Islet of Langerhans (tissue), 1 donor: ENCODE data around the gene CDKAL1.
"Not testable (repeated sequence)": the region's sequence is repeated elsewhere in the genome, so short reads cannot be mapped to it uniquely, and the experiment has no call there.

Experiments used
- FAIRE-seq: peaks from one replicate; lab custom pipeline; 2011; peaks lifted over from hg19 to GRCh38; lab: Jason Lieb, UNC

CDKAL1 gene

DNA sequence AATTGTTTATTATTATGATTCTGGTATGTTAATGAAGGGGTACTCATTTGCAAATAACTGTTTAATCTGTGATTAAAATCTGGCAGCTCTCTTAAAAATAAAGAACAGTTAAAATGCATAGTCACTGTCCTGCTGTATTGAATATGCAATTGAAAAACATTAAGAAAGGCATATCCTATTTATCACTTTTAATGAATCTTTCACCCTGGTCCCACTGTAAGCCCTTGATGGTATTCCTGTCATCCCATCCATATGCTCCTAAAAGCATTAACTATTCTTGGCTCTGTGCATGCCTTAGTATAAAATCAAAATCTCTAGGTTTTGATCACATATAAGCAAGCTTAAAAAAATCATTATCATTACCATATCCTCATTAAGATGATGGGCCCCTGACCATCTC is 648.3 kb downstream of the CDKAL1 start:
- FAIRE-seq = no peak

DNA sequence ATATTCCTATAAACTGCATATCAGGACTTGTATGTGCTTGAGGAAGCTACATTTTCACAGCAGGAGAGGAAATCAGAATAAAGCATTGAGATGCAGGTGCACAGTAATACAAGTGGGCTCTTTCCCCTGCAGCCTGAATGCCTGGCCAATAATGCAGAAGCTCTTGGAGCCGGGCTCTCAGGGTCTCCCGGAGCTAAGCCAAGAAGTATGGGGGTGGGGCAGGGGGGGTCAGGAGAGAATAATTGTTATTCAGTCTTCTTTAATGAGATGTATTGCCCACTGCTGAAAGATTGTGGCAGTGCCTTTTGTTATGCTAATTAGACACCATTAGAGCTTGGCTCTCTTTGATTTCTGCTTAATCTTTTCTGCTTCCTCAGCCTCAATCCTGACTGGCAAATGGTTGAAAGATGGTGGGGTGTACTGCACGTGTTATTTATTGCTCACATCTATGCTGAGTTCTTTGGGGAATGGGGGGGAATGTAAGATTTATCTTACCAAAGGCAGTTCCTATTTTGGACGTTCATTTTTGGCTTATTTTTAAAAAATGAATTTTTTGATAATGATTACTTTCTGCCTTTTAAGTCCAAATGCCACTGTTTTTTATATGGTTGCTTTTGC is 651.7 kb downstream of the CDKAL1 start:
- no peak for FAIRE-seq

DNA sequence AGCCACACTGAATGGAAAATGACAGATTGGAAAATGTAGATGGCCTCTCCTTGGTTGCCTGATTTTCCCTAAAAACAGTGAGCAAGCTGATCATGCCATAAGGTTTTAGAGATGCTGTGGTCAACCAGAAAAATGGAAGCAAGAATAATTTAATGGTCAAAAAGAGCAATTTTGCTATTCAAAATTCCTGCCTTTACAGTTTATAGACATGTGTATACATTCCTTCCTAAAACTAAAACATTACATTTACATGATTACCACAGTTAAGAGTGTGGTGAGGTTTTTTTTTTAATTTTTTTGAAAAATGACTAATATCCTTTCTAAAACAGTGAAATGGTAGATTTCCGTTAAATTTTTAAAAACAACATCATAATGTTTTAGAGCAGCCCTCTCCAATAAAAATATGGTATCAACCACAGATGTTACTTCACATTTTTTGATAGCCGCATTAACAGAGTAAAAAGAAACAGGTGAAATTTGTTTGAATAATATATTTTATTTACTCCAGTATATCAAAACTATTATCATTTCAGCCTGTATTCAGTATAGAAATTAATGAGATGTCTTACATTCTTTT is 652.3 kb downstream of the CDKAL1 start:
- no peak for FAIRE-seq

DNA sequence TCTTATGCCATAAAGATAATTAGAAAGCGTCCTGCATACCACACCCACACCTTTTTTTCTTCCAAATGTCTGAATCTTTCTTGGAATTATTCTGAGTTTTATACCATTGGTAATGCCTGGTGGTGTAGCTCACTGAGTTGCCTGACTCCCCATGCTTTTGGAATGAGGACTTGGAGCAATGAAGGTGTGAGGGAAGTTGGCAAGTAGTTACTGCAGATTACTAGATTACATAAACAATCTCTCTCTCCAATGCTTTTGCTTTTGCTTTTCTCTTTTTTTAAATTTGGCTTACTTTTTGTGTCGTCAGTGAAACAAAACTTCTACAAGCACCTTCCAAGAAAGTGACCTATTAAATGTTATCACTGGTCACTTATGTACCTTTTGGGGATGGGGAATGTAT is 653.2 kb downstream of the CDKAL1 start:
- no peak for FAIRE-seq

DNA sequence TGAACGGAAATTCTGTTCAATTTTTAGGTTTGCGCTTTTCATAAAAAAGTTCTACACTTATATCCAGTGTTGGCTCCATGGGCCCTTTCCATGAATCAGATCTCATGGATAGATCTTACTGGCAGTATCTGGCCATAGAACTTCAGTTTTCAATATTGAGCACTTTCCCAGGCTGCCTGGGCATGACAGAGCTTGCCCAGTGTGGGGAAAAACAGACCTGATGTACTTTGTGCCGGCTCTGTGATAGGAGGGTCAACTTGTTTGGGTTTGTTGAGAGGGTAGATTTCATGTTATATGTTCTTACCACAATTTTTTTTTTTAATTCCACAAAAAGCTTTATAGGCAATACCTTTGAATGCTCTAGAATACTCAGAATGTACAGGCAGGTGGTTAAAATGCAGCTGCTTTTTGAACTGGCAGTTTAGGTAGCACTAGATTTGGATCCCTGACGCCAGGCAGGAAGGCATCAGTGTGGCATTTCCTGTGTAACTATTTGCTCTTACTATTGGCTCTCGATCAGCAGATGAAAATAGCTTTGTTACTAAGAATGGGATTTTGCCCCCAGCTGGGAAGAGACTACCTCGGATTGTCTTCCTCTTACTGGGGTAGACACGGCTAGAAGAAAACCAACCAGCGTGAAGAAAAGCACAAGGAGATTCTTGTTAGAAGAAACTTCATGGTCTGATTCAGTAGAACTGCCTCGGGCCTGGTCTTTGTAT is 654.4 kb downstream of the CDKAL1 start:
- no peak for FAIRE-seq

DNA sequence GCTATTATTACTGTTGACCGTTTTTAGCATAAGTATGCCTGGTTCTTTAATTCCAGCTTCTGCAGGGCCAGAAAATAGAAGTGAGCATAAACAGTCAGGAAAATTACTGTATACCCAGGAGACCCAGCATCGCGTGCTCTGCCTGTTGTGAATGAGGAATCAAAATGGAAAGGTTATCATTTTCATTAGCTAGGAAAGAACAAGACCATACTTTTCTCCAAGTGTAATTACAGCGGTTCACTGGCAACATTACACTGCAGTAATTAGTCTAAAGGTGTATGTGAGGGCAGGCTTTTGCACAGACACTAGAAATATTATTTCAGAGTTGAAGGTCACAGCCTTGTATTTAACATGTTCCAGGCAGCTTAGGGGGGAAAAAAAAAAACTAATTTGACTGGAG is 655.5 kb downstream of the CDKAL1 start:
- no peak for FAIRE-seq

DNA sequence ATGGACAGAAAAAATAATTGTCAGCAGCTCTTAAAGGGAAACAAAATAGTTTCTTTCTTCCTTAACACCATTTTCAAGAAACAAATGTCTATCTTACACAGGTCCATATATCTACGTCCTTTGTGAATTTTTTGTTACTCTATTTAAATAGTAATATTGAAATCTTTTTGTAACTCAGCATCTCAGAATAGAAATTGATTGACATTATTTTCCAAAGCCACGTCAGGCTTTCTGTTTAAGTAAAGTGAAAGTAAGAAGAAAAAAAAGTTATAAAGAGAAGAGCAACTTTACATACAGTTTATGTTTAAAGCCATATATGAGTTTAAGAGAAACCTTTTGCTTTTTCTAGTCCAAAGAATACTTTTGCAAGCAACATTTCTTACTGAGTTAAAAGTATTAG is 656.4 kb downstream of the CDKAL1 start:
- FAIRE-seq = no peak

DNA sequence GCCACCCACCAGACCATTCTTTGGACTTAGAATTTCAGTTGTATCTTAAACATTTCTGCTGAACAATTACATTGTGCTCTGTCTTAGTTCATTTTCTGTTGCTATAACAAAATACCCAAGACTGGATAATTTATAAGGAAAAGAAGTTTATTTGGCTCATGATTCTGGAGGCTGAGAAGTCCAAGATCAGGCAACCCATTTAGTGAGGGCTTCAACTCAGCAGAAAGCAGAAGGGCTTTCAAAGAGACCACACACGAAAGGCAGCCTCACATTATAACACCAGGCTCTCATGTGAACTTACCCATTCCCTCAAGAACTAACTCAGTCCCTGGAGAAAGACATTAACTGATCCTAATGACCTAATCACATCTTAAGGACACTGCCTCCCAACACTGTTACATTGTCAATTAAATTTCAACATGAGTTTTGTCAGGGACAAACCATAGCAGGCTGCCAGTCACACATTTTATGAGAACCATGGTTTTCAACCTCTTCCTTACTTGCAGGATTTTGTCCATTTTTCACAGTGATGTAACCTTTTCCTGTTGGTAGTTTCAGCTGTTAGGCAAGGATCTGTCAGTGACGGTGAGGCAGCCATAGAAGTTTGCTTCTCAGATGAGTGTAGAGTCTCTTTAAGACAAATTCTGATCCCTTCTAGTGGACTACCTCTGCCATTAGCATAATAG is 659.7 kb downstream of the CDKAL1 start:
- FAIRE-seq = no peak

DNA sequence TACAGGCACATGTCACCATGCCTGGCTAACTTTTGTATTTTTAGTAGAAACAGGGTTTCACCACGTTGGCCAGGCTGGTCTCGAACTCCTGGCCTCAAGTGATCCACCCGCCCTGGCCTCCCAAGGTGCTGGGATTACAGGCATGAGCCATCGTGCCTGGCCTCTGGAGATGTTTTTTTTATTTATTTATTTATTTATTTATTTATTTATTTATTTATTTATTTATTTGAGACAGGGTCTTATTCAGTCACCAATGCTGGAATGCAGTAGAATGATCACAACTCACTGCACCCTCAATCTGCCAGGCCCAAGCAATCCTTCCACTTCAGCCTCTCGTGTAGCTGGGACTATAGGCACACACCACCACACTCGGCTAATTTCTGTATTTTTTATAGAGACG is 661.0 kb downstream of the CDKAL1 start:
- not testable (repeated sequence) for FAIRE-seq

DNA sequence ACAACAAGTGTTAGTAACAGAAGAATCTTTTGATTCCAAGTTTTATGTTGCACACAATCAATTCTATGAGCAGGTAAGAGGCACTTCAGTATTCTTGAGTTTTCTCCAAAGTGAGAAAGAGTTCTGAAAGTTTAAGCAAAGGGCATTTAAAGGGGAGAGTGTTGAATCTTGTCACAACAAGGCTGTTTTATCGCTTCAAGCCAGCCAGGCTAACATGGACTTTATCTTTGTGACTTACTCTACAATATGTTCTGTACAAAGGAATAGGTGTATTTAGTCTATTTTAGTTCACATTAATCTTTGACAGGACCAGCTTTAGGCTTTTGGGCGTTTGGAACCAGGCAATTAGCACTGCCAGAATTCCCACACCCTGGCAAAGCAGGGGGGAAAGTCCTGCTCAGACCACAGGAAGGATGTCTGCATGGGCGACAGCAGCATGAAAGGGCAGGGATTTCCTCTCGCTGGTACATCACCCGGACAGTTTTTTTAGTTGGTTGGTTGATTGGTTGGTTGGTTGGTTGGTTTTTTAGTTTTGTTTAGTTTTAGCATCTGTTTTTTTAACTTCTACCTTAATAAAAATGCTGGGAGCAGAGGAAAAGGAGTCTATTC is 663.9 kb downstream of the CDKAL1 start:
- no peak for FAIRE-seq

DNA sequence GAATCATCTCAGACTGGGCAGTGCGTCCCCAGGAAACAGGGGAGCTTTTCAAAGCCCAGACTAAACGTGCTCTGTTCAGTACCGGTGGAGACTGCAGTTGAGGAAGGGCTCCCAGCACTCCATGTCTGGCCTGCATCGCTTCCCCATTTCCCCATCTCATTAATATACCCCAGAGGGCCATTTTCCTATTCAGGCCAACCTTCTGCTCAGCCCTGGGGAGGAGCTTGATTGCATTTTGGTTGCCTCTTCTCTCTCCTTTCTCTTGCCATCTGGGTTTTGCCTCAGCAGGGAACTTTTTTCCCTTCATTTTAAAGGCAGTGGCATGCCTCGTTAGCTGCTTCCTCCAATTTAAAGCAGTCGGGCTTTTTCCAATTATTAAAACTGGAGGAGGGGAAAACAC is 665.0 kb downstream of the CDKAL1 start:
- no peak for FAIRE-seq

DNA sequence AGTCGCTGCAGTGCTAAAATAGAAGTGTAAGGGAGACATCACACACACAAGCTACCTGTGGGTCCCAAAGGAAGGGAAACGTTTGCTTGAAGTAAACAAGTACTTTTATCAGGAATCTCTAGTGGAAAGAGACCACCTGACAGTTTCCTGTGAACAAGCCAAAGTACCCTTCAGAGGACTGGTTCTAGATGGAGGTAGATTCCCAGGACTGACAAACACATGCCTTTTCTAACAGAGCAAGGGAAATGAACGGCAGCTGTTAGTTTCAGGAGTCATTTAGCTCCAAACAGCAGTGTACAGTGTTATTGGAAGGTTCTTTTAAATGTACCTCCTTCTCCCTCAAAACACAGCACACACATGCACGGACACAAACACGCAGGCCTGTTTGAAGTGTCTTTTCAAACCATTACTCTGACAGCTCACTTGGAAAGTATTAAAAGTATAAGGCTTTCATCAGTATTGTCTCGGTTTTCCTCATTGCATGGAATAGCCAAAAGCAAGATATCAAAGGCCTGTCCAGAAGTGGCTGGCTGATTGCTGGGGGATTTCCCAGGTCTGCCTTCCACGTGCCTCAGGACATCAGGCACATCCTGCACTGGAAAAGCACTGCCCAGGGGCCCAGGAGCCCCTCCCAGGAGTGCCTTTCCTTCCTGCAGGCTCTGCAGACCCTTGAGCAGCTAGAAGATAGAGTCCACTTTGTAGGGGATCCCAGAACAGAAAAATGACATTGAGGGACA is 666.0 kb downstream of the CDKAL1 start:
- no peak for FAIRE-seq

DNA sequence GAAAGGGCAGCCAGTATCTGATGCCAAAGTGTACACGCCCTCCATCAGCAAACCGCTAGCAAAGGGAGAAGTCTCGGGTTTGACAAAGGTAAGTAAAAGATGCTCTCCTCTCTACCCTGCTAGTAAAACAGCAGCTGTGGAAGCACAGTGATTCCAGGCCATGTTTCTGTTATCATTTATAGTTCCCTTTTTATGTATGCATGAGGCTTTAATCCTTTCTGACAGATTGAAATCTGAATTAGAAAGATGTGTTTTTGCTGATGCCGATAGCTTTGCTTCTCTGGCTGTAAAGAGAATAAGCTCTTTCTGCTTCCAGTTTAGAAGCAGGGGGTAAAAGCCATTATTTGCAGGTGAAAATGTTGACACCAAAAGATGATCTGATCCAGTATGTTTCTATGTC is 666.9 kb downstream of the CDKAL1 start:
- no peak for FAIRE-seq

DNA sequence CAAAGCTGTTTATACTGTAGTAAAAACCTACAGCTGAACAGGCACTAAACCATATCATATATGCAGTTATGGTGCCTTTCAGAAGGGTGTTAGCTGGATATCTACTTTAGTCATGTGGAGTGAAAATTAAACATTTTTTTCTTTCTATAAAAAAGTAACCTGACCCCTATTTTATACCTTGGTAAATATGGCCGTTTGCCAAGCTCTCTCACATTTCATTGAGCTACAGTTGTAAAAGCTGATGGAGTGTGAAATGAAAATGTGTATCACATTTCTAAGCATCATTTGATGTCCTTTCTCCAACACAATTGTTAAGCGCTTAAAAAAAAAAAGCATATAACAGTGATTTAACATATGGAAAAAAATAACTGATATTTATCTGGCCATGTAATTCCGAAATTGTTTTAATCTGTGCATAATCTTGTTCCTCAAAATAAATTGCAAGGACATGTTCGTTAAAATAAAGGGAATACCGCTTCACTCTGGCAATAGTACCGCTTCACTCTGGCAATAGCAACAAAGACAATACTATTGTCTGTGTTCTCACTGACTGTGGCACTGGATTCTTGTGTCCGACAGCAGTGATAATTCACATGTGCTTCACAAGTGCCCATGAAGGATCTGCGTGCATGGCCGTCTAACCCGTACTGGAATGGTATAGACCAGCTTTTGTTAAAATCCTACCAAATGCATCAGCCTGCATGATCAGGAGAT is 667.5 kb downstream of the CDKAL1 start:
- no peak for FAIRE-seq

DNA sequence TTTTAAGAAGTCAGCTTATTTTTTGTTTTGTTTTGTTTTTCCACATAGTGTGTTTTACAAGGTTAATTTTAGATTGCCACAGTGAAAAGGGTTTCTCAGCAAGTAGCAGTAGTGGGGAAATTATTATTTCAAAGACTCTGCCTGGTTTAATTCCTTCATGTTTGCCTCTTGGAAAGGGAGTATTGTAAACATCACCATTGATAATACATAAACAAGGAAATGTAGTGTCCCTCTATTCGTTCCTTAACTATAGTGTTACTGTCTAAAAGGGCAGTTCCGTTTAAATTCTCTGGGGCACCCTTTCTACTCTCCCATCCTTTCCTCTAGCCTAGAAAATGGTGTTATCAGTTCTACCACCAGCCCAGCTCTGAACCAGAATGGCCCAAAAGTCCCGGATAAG is 668.3 kb downstream of the CDKAL1 start:
- no peak for FAIRE-seq

DNA sequence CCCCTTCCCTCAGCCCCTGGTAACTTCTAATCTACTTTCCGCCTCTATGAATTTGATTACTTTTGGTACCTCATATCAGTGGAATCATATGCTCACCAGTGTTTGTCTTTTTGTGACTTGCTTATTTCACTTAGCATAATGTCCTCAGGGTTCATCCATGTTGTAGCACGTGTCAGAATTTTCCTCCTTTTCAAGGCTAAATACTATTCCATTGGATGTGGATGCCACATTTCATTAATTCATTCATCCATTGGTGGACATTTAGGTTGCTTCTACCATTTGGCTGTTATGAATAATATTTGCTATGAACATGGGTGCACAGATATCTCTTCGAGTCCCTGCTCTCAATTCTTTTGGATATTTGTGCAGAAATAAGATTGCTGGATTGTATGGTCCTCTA is 670.7 kb downstream of the CDKAL1 start:
- FAIRE-seq = no peak

DNA sequence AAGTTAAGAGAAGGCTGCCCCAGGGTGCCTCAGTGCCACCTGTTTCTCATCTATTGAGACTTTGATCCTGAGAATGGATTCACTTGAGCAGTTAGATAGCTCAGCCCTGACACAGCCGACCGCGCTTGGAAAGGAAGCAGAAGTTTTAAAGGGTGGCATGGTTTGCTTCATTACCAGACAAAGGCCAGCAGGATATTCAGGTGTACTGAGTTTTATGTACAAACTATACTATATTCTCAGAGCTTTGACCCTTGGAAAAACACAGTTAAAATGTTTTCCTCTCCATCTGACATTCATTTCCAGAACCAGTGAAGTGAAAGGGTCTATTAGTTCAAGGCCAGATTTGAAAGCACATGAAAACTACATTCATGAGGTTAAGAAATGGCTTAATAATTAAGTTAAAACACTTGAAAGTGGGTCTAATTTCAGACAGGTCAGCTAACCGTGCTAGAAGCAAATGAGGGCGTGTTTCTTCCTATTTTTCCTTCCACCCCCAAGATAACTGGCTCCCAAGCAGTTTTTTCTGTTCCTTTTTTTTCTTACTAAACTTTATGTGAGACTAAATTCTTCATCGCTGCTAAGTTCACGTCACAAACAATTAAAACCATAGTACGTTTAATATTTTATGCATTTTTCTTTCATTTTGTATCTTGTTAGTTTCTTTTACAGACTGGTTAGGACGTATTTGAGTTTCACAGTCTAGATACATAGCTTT is 674.0 kb downstream of the CDKAL1 start:
- FAIRE-seq = no peak

DNA sequence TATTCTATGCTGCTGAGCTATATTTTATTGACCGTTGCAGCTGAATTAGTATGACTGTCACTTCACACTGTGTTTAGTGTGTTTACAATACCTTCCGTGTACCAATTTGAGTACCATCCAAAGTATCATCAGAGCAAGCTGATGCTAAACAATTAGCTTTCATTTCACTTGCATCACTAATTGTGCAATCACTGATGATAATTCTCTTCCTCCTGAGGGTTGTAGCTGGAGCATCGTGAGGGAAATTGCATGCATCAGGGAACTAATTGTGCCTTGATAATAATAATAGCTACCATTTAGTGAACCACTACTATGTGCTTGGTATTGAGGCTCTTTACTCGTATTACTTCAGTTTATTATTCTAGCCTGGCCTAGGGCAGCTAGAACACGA is 674.5 kb downstream of the CDKAL1 start:
- FAIRE-seq = no peak

DNA sequence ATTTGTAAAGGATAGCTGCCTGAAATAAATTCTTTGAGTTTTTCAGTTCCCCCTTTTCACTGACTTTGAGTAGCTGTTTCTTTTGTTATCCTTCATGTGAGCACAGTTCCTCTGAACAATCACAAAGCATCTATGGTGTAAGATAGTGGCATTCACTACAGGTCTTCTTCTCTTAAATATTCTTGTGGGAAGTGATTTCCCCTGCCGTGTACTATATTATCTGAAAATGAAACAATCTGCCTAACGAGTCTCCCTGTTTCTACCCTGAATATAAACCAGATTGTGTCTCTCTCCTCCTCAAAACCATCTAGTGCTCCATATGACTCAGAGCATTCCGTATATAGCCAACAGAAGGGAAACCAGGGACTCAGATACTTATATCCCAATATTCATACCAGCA is 679.2 kb downstream of the CDKAL1 start:
- no peak for FAIRE-seq

DNA sequence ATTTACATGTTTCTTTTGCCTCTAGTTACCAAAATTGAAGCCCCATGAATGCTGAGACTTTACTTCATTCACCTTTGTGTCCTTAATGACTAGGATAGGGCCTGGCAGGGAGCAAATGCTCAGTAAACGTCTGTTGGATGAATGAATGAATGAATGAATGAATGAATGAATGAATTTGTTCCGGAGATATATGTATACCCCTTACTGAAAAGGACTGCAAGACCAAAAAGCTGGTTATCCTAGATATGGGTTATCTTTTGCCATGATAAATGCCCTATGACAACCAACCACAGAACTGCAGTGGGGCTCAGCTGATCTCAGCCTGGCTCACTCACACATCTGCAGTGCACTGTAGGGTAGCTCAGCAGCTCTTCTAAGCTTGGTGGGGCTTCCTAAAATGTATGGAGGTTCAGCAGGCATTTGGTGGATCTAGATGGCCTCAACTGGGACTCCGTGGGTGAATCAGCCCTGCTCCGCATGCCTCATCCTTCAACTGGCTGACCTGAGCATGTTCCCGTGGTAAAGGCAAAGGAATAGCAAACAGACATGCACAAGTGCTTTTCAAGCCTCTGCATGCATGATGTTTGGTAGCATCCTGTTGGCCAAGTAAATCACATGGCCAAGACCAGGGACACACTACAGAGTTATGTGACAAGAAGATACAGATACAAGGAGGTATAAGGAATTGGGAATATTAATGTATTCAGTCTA is 680.6 kb downstream of the CDKAL1 start:
- no peak for FAIRE-seq
